Gastroesophageal sphincter (tissue), 4 donors: Measurements from ENCODE around the gene GBE1. TPM values are rescaled to one million over a fixed set of nuclear protein-coding genes. Genes with fewer than 3 reads are reported as not detected.

Experiments
- ATAC-seq: fragments of 150-250 bp; one replicate; pipeline ENCODE4 v1.9.1; 2016; ENCODE audit warnings: mild to moderate bottlenecking, moderate library complexity
- H3K27ac ChIP-seq, 4 donors: fragments of 200-600 bp; sonication (generic) in 3 of 4; 1 replicate in 3 of 4; 2 replicates in 1 of 4; pipeline ENCODE4 v1.5.1; 2016 to 2019
- H3K27me3 ChIP-seq: fragments of 200-600 bp; sonication (generic); one replicate; pipeline ENCODE4 v1.5.1; 2019
- H3K36me3 ChIP-seq, 2 donors: fragments of 200-600 bp; sonication (generic); one replicate each; pipeline ENCODE4 v1.5.1; 2019; ENCODE audit warnings: control low read depth in 1 of 2
- H3K4me1 ChIP-seq, 3 donors: fragments of 200-600 bp; sonication (generic); 1 replicate in 2 of 3; 2 replicates in 1 of 3; pipeline ENCODE4 v1.5.1; 2016 to 2019; ENCODE audit warnings: control low read depth in 2 of 3
- H3K4me3 ChIP-seq, 2 donors: fragments of 200-600 bp; sonication (generic); one replicate each; pipeline ENCODE4 v1.5.1; 2019; ENCODE audit warnings: mild to moderate bottlenecking in 1 of 2, moderate library complexity in 1 of 2
- H3K9me3 ChIP-seq, 3 donors: fragments of 200-600 bp; sonication (generic); one replicate each; pipeline ENCODE4 v1.5.1; 2017 to 2019; ENCODE audit warnings: control low read depth in 2 of 3
- EP300 ChIP-seq: sonication (generic); formaldehyde crosslinking; IDR thresholded peaks from one replicate; pipeline ENCODE4 v1.6.1; 2017; ENCODE audit warnings: antibody characterized with exemption, mild to moderate bottlenecking
- POLR2A ChIP-seq, 2 donors: fragments of 450-650 bp; IDR thresholded peaks; one replicate each; pipeline ENCODE4 v1.6.1; 2017; ENCODE audit warnings: antibody characterized with exemption in 2 of 2, mild to moderate bottlenecking in 2 of 2, moderate library complexity in 1 of 2
- POLR2AphosphoS5 ChIP-seq: sonication (generic); formaldehyde crosslinking; IDR thresholded peaks from one replicate; pipeline ENCODE4 v1.6.1; 2017; ENCODE audit warnings: antibody characterized with exemption
- WGBS, 2 donors: methylation state at CpG; one replicate each; pipeline ENCODE4 v1.1.5; 2018; ENCODE audit warnings: low coverage in 1 of 2; 5-methylcytosine and 5-hydroxymethylcytosine counted together
- total RNA-seq, 4 donors: library from RNA; depleted of rRNA; stranded (reverse); fragments of >200 nt; gene quantifications; one replicate each; pipeline ENCODE4 v1.1.0, GENCODE V29; 2016
- TF ChIP-seq, protein P1 (sequence below), 4 experiments: fragments of 200-600 bp in 2 of 4; fragments of 450-650 bp in 2 of 4; sonication (generic) in 1 of 4; IDR thresholded peaks; one replicate each; pipeline ENCODE4 v1.5.1; 2017 to 2019; ENCODE audit warnings: antibody characterized with exemption in 4 of 4, mild to moderate bottlenecking in 2 of 4, moderate library complexity in 2 of 4

GBE1 gene
- total RNA-seq, 4 donors from 2014 or later = 23.3 to 59.4 (median 27.2) TPM

GRCh38 chr3:81466201-81466560, 295.3 kb downstream of the GBE1 start:
- TF ChIP-seq EP300 (no peak), POLR2A (IDR thresholded peaks at IDR 0.05) (no peak), POLR2AphosphoS5 (no peak)
- TF ChIP-seq, protein P1, sequence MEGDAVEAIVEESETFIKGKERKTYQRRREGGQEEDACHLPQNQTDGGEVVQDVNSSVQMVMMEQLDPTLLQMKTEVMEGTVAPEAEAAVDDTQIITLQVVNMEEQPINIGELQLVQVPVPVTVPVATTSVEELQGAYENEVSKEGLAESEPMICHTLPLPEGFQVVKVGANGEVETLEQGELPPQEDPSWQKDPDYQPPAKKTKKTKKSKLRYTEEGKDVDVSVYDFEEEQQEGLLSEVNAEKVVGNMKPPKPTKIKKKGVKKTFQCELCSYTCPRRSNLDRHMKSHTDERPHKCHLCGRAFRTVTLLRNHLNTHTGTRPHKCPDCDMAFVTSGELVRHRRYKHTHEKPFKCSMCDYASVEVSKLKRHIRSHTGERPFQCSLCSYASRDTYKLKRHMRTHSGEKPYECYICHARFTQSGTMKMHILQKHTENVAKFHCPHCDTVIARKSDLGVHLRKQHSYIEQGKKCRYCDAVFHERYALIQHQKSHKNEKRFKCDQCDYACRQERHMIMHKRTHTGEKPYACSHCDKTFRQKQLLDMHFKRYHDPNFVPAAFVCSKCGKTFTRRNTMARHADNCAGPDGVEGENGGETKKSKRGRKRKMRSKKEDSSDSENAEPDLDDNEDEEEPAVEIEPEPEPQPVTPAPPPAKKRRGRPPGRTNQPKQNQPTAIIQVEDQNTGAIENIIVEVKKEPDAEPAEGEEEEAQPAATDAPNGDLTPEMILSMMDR (IDR thresholded peaks at IDR 0.05) = no peak
- H3K4me3 ChIP-seq = no peak overlapping the region
- no peaks in the 10 kb centered on the region for H3K36me3 ChIP-seq
- no peak overlapping the region for H3K27ac ChIP-seq
- H3K9me3 ChIP-seq = no peaks in the 10 kb centered on the region
- WGBS, 2 donors = 89 to 100% methylated on average over 1 of the region's 1 CpG
- ATAC-seq = no peak
- H3K27me3 ChIP-seq = no peaks in the 10 kb centered on the region
- peaks cover 0 to 5% (median 3%) of the 10 kb centered on the region in 3 donors for H3K4me1 ChIP-seq

DNA sequence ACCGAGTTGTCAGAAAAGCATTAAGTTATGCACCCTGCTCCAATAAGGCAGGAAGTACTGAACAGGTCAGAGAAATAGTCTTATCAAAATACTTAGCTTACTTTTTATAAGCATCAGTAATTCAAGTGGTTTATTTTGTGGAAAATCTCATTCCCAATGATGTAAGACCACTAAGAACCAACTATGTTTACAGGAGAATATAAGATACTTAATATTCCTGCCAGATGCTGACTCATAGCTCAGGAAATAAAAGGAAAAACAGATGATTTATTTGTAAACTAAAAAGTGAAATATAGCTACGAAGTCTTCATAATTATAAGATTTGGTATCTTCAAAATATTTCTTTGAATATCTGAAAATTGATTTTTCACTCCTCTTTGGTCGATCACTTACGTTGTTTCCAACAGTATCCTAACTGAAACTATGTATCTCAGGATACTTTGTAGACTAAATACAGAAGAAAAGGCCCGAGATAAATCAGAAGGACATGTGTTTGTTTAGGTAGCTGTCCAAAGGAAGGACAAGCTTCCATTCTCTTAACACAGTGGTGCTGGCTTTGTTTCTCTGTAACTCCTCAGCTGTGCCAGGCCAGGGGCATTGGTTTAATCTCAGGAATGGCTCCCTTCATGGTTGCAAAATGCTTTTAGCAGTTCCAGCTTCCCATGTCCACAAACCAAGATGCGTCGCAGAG, 295.8 kb downstream of the GBE1 start:
- Histone ChIP-seq H3K4me3 (no peak overlapping the region), H3K4me1 (peaks cover 0 to 5% (median 3%) of the 10 kb centered on the region in 3 donors), H3K27me3 (no peaks in the 10 kb centered on the region), H3K27ac (no peak overlapping the region), H3K9me3 (no peaks in the 10 kb centered on the region), H3K36me3 (no peaks in the 10 kb centered on the region)
- ATAC-seq = no peak
- WGBS, 2 donors = 77 to 85% methylated on average over 7 of the region's 7 CpGs
- TF ChIP-seq POLR2AphosphoS5 = no peak
- TF ChIP-seq, protein P1 (IDR thresholded peaks at IDR 0.05) = no peak
- no peak for TF ChIP-seq POLR2A (IDR thresholded peaks at IDR 0.05)
- TF ChIP-seq EP300 = no peak

GRCh38 chr3:81463781-81464180, 297.7 kb downstream of the GBE1 start:
- no peak for ATAC-seq
- no peak for TF ChIP-seq EP300
- TF ChIP-seq, protein P1 (IDR thresholded peaks at IDR 0.05) = no peak
- TF ChIP-seq POLR2A (IDR thresholded peaks at IDR 0.05) = no peak
- TF ChIP-seq POLR2AphosphoS5 = no peak
- H3K27ac ChIP-seq = no peak overlapping the region
- H3K4me3 ChIP-seq = no peak overlapping the region
- H3K9me3 ChIP-seq = no peaks in the 10 kb centered on the region
- no peaks in the 10 kb centered on the region for H3K36me3 ChIP-seq
- H3K4me1 ChIP-seq = peaks cover 0 to 5% (median 3%) of the 10 kb centered on the region in 3 donors
- no peaks in the 10 kb centered on the region for H3K27me3 ChIP-seq
- 80 to 86% methylated on average over 3 of the region's 3 CpGs for WGBS, 2 donors

GRCh38 chr3:81462921-81463320, 298.5 kb downstream of the GBE1 start:
- Histone ChIP-seq H3K27ac (no peak overlapping the region), H3K4me3 (no peak overlapping the region), H3K4me1 (peaks cover 0 to 5% (median 3%) of the 10 kb centered on the region in 3 donors), H3K27me3 (no peaks in the 10 kb centered on the region), H3K9me3 (no peaks in the 10 kb centered on the region), H3K36me3 (no peaks in the 10 kb centered on the region)
- 9 to 48% methylated on average over 2 to 4 of the region's 4 CpGs for WGBS, 2 donors
- TF ChIP-seq POLR2A (IDR thresholded peaks at IDR 0.05) (no peak), POLR2AphosphoS5 (no peak), EP300 (no peak)
- TF ChIP-seq, protein P1 (IDR thresholded peaks at IDR 0.05) = no peak
- ATAC-seq = no peak

GRCh38 chr3:81459733-81460132, 301.7 kb downstream of the GBE1 start:
- H3K4me1 ChIP-seq = peaks cover 0 to 5% (median 3%) of the 10 kb centered on the region in 3 donors
- TF ChIP-seq EP300 = no peak
- TF ChIP-seq, protein P1 (IDR thresholded peaks at IDR 0.05) = no peak
- TF ChIP-seq POLR2A (IDR thresholded peaks at IDR 0.05) = no peak
- no peak for TF ChIP-seq POLR2AphosphoS5
- no peak overlapping the region for H3K27ac ChIP-seq
- no peak for ATAC-seq
- no peaks in the 10 kb centered on the region for H3K9me3 ChIP-seq
- no peaks in the 10 kb centered on the region for H3K36me3 ChIP-seq
- H3K4me3 ChIP-seq = no peak overlapping the region
- no peaks in the 10 kb centered on the region for H3K27me3 ChIP-seq
